CD4-positive, alpha-beta T cell (primary cell): ENCODE measurements around the gene LRP4. TPM values are rescaled to one million over a fixed set of nuclear protein-coding genes. Genes with fewer than 3 reads are reported as not detected.

Experiments used
- ATAC-seq: fragments of 200-7000 bp; cut with Tn5 transposase; one replicate; pipeline ENCODE4 v1.10.0; 2022; ENCODE audit warnings: mild to moderate bottlenecking; ENCODE audit not compliant: poor library complexity
- CTCF ChIA-PET: fragments of 350-600 bp; sonication (Branson Sonifier 250); formaldehyde crosslinking; loops from one replicate; lab custom pipeline; 2021; ENCODE audit warnings: antibody characterized with exemption, inconsistent platforms; lab: Charles Lee
- POLR2A ChIA-PET: fragments of 350-600 bp; sonication (Branson Sonifier 250); formaldehyde crosslinking; loops from one replicate; lab custom pipeline; 2021; ENCODE audit warnings: antibody characterized with exemption, inconsistent platforms; lab: Charles Lee
- DNase-seq, 14 experiments: peaks; one replicate each; pipeline ENCODE4 v3.0.0-alpha.2; 2013 to 2020; ENCODE audit warnings: mixed read lengths in 2 of 14
- H3K27ac ChIP-seq, 2 donors: one replicate each; pipeline versions ENCODE4 v1.5.1 to v1.7.0; 2013; ENCODE audit warnings: low read length in 2 of 2, low read depth in 1 of 2, mild to moderate bottlenecking in 1 of 2
- H3K27me3 ChIP-seq, 2 experiments: 1 replicate in 1 of 2; 2 replicates in 1 of 2; pipeline versions ENCODE4 v1.6.1 to v1.7.0; 2013; ENCODE audit warnings: low read length in 2 of 2, control low read depth in 1 of 2, mild to moderate bottlenecking in 1 of 2, moderate library complexity in 1 of 2; ENCODE audit not compliant: insufficient read depth in 2 of 2, control insufficient read depth in 1 of 2
- H3K36me3 ChIP-seq: one replicate; pipeline ENCODE4 v1.6.1; 2013; ENCODE audit warnings: low read length, control low read depth; ENCODE audit not compliant: insufficient read depth
- H3K4me1 ChIP-seq: one replicate; pipeline ENCODE4 v1.6.1; 2013; ENCODE audit warnings: low read length, control low read depth; ENCODE audit not compliant: insufficient read depth
- H3K4me3 ChIP-seq: one replicate; pipeline ENCODE4 v1.5.1; 2013; ENCODE audit warnings: mild to moderate bottlenecking, low read length, moderate library complexity
- H3K9me3 ChIP-seq, 2 experiments: 1 replicate in 1 of 2; 2 replicates in 1 of 2; pipeline versions ENCODE4 v1.6.1 to v1.7.0; 2013; ENCODE audit warnings: low read length in 2 of 2, mild to moderate bottlenecking in 2 of 2, control low read depth in 1 of 2, moderate library complexity in 1 of 2; ENCODE audit not compliant: control insufficient read depth in 1 of 2, insufficient read depth in 1 of 2
- H3K27ac Mint-ChIP-seq: one replicate; pipeline ENCODE4 v1.8.0; 2020; ENCODE audit warnings: mixed read lengths
- H3K27me3 Mint-ChIP-seq: one replicate; pipeline ENCODE4 v1.8.0; 2021; ENCODE audit warnings: mixed read lengths
- H3K36me3 Mint-ChIP-seq: one replicate; pipeline ENCODE4 v1.8.0; 2021; ENCODE audit warnings: low read depth, mixed read lengths
- H3K4me1 Mint-ChIP-seq: one replicate; pipeline ENCODE4 v1.8.0; 2021; ENCODE audit warnings: low read depth, mixed read lengths
- H3K4me3 Mint-ChIP-seq: one replicate; pipeline ENCODE4 v1.8.0; 2020; ENCODE audit warnings: mild to moderate bottlenecking, mixed read lengths
- H3K9me3 Mint-ChIP-seq: one replicate; pipeline ENCODE4 v1.8.0; 2020; ENCODE audit warnings: mixed read lengths
- intact Hi-C, 2 experiments: fragments of 100-400 bp; cut with DNase I in 1 of 2; cut with micrococcal nuclease in 1 of 2; formaldehyde crosslinking; loops; one replicate each; pipeline versions ENCODE4 v1.15.1 to v1.9.0; 2023 to 2025; cut with DNase I, micrococcal nuclease
- total RNA-seq, 174 experiments: library from RNA in 2 of 174; stranded (reverse) in 2 of 174; gene quantifications; one replicate each; pipeline ENCODE4 v1.2.3 and lab custom pipeline; 2021 to 2026
- TF ChIP-seq, protein P1 (sequence below): fragments of 200-600 bp; IDR thresholded peaks from one replicate; pipeline ENCODE4 v1.8.0; 2022; ENCODE audit warnings: antibody characterized with exemption, mild to moderate bottlenecking

Gene LRP4
- total RNA-seq, 2 experiments from 2014 or later, result not detected

DNA sequence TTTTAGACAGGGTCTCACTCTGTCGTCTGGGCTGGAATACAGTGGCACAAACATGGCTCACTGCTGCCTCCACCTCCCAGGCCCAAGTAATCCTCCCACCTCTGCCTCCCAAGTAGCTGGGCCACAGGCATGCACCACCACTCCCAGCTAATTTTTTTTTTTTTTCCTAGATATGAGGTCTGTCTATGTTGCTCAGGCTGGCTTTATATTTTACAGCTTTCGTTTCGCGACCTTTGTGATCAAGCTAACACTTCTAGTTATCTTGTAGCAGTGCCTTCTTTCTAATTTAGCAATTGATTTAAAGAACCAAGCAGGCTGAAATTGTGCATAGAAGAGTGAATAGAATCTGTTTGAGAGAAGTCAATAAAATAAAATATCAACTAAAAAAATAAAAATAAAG, 83.5 kb downstream of the LRP4 start:
- Mint-ChIP-seq H3K36me3 (no peaks in the 10 kb centered on the region), H3K9me3 (no peaks in the 10 kb centered on the region), H3K27me3 (no peaks in the 10 kb centered on the region), H3K4me1 (peaks cover 40% of the 10 kb centered on the region), H3K27ac (no peak overlapping the region), H3K4me3 (no peak overlapping the region)
- intact Hi-C loops, result no loop called here
- POLR2A ChIA-PET, result no interaction called here
- CTCF ChIA-PET, result no interaction called here
- Histone ChIP-seq H3K4me1 (no peaks in the 10 kb centered on the region), H3K9me3 (no peaks in the 10 kb centered on the region), H3K4me3 (no peak overlapping the region), H3K36me3 (no peaks in the 10 kb centered on the region), H3K27me3 (no peaks in the 10 kb centered on the region), H3K27ac (no peak overlapping the region)
- TF ChIP-seq, protein P1, sequence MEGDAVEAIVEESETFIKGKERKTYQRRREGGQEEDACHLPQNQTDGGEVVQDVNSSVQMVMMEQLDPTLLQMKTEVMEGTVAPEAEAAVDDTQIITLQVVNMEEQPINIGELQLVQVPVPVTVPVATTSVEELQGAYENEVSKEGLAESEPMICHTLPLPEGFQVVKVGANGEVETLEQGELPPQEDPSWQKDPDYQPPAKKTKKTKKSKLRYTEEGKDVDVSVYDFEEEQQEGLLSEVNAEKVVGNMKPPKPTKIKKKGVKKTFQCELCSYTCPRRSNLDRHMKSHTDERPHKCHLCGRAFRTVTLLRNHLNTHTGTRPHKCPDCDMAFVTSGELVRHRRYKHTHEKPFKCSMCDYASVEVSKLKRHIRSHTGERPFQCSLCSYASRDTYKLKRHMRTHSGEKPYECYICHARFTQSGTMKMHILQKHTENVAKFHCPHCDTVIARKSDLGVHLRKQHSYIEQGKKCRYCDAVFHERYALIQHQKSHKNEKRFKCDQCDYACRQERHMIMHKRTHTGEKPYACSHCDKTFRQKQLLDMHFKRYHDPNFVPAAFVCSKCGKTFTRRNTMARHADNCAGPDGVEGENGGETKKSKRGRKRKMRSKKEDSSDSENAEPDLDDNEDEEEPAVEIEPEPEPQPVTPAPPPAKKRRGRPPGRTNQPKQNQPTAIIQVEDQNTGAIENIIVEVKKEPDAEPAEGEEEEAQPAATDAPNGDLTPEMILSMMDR, result no peak
- no peak for DNase-seq
- no peak for ATAC-seq

DNA sequence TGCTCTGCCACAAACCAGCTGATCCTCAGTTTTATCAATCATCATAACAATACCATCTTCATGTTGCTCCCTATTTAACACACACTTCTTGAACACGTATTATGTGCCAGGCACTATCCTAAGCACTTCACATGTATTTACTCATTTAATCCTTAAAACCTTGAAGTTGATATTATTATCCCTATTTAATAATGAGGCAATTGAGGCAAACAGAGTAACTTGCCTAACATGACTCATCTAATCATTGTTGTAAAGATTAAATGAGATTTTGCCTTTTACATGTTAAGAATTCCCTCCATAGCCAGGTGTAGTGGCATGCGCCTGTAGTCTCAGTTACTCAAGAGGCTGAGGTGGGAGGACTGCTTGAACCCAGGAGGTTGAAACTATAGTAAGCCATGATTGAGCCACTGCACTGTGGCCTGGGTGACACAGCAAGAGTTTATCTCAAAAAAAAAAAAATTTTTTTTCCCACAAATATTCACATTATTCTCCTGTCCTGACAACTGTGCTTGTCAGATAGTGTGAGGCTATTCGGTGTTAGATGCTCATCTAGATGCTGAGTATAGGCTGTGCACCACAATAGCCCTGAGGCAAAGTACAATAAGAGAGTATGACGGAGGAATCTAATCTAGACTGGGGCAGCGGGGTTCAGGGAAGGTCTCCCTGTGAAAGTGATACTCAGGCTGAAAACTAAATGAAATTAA, 85.7 kb downstream of the LRP4 start:
- H3K36me3 Mint-ChIP-seq, result no peaks in the 10 kb centered on the region
- H3K4me3 Mint-ChIP-seq, result no peak overlapping the region
- TF ChIP-seq, protein P1, result no peak
- DNase-seq (no peak), ATAC-seq (no peak)
- POLR2A ChIA-PET, result no interaction called here
- H3K27ac ChIP-seq, result no peak overlapping the region
- CTCF ChIA-PET, result no interaction called here
- no peaks in the 10 kb centered on the region for H3K36me3 ChIP-seq
- H3K4me3 ChIP-seq, result no peak overlapping the region
- no peaks in the 10 kb centered on the region for H3K4me1 ChIP-seq
- H3K27me3 ChIP-seq, result no peaks in the 10 kb centered on the region
- no peaks in the 10 kb centered on the region for H3K9me3 ChIP-seq
- no peaks in the 10 kb centered on the region for H3K9me3 Mint-ChIP-seq
- peaks cover 37% of the 10 kb centered on the region for H3K4me1 Mint-ChIP-seq
- H3K27ac Mint-ChIP-seq, result no peak overlapping the region
- no peaks in the 10 kb centered on the region for H3K27me3 Mint-ChIP-seq
- intact Hi-C loops, result no loop called here

DNA sequence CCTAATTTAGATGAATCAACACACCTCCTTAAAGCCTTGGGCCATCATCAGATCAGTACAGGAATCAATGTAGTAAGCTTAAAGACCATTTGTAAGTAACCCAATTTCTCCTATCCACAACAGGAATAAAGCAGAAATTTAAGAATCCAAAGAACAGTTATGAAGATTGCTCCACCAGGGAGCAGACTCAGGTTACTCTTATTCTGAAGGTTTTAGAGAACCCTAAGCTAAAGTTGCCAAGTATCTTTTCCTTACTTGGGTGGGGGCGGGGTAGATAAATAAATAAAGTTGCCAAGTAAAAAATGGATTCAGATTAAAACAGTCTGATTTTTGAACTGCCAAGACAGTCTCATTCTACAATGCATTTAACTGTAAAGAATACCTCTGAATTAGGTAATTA, 90.4 kb downstream of the LRP4 start:
- ChIA-PET POLR2A (no interaction called here), CTCF (interaction anchor here (0.6 kb wide), 1 partner anchor 687 kb away, joined by 5 read pairs; no protein-coding TSS in a partner anchor)
- H3K4me3 ChIP-seq, result no peak overlapping the region
- Mint-ChIP-seq H3K27me3 (no peaks in the 10 kb centered on the region), H3K27ac (no peak overlapping the region), H3K36me3 (no peaks in the 10 kb centered on the region), H3K9me3 (no peaks in the 10 kb centered on the region), H3K4me3 (peak overlapping the region; percentile 46), H3K4me1 (peaks cover 42% of the 10 kb centered on the region)
- H3K9me3 ChIP-seq, result no peaks in the 10 kb centered on the region
- ATAC-seq (no peak), DNase-seq (no peak)
- no peaks in the 10 kb centered on the region for H3K36me3 ChIP-seq
- no peak overlapping the region for H3K27ac ChIP-seq
- H3K4me1 ChIP-seq, result peaks cover 17% of the 10 kb centered on the region
- H3K27me3 ChIP-seq, result no peaks in the 10 kb centered on the region
- TF ChIP-seq, protein P1, result no peak
- intact Hi-C loops, result no loop called here
